Esophagus muscularis mucosa (tissue), 4 donors: Measurements from ENCODE around the gene ZBTB38. TPM values are rescaled to one million over a fixed set of nuclear protein-coding genes. Genes with fewer than 3 reads are reported as not detected.

ENCODE experiments used
- DNase-seq: peaks from one replicate; pipeline ENCODE4 v3.0.0-alpha.2; 2017; ENCODE audit errors: extremely low spot score
- H3K27ac ChIP-seq, 4 donors: fragments of 200-600 bp; sonication (generic); replicated peaks in 1 of 4; 1 replicate in 3 of 4; 2 replicates in 1 of 4; pipeline ENCODE4 v1.5.1; 2016 to 2019; ENCODE audit warnings: mild to moderate bottlenecking in 1 of 4
- H3K27me3 ChIP-seq, 4 donors: fragments of 200-600 bp; sonication (generic); one replicate each; pipeline versions ENCODE4 v1.5.1 to v1.6.0; 2016 to 2019
- H3K36me3 ChIP-seq, 4 donors: fragments of 200-600 bp; sonication (generic); one replicate each; pipeline ENCODE4 v1.5.1; 2016 to 2019
- H3K4me1 ChIP-seq, 4 donors: fragments of 200-600 bp; sonication (generic); one replicate each; pipeline ENCODE4 v1.5.1; 2016 to 2019
- H3K4me3 ChIP-seq, 4 donors: fragments of 200-600 bp; sonication (generic); 1 replicate in 2 of 4; 2 replicates in 2 of 4; pipeline ENCODE4 v1.5.1; 2016 to 2019; ENCODE audit warnings: mild to moderate bottlenecking in 4 of 4, moderate library complexity in 1 of 4
- H3K9me3 ChIP-seq, 4 donors: fragments of 200-600 bp; sonication (generic); 1 replicate in 3 of 4; 2 replicates in 1 of 4; pipeline ENCODE4 v1.5.1; 2016 to 2019
- EP300 ChIP-seq: sonication (generic); formaldehyde crosslinking; IDR thresholded peaks from one replicate; pipeline ENCODE4 v1.6.1; 2017; ENCODE audit warnings: antibody characterized with exemption
- POLR2A ChIP-seq: fragments of 450-650 bp; IDR thresholded peaks from one replicate; pipeline ENCODE4 v1.6.1; 2017; ENCODE audit warnings: antibody characterized with exemption, moderate library complexity, mild to moderate bottlenecking, low read depth
- POLR2AphosphoS5 ChIP-seq, 2 donors: sonication (generic); formaldehyde crosslinking; IDR thresholded peaks; one replicate each; pipeline ENCODE4 v1.6.1; 2017; ENCODE audit warnings: antibody characterized with exemption in 2 of 2
- WGBS: methylation state at CpG from one replicate; pipeline ENCODE4 v1.1.5; 2018; 5-methylcytosine and 5-hydroxymethylcytosine counted together
- intact Hi-C: fragments of 100-400 bp; cut with DNase I; formaldehyde crosslinking; loops from one replicate; pipeline ENCODE4 v1.15.1; 2023
- total RNA-seq, 4 donors: library from RNA; depleted of rRNA; stranded (reverse); fragments of >200 nt; gene quantifications; one replicate each; pipeline versions ENCODE4 v1.1.0 to v1.2.1, GENCODE V29; 2016
- TF ChIP-seq, protein P1 (sequence below), 3 experiments: fragments of 200-600 bp in 2 of 3; fragments of 450-650 bp in 1 of 3; sonication (generic) in 2 of 3; IDR thresholded peaks; one replicate each; pipeline ENCODE4 v1.5.1; 2017 to 2019; ENCODE audit warnings: antibody characterized with exemption in 3 of 3, mild to moderate bottlenecking in 2 of 3, moderate library complexity in 1 of 3

The ZBTB38 gene
- total RNA-seq, 4 donors from 2014 or later: 163 to 250 (median 203) TPM

DNA sequence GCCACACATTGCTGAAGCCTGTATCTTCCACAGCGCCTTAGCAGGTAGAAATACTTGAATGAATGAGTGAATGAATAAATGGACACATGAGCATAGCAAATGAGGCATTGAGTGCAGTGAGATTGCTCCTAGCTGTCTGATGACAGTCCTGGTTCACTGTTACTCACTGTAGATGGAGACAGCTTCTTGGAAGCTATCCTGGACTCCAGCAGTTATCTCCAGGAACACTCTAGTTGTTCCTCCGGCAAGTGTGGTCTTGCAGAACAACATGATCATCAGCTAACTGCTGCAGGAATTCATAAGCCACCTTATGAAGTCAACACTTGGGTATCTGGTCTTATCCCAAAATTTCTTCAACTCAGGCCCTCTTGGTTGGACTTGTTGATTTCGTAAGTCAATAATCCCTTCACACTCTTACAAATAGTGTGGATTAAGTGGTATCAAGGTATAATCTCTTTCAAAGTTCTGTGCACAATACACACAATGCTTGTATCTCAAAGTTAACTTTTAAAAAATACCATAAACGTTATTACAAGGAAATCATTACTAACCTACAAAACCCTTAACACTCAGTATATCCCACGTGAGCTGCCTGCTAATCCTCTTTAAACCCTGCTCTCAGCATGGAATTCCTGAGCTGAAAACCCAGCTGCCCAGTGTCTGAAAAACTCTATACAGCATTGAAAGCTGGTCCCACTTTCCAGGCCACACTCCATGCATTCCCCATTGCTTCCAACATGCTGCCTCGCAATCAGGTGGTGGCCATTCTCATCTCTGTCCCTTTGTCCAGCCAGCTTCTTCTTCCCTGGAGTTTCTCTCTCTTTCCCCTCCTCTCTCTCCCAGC is 14.4 kb upstream of the ZBTB38 start:
- TF ChIP-seq, protein P1, sequence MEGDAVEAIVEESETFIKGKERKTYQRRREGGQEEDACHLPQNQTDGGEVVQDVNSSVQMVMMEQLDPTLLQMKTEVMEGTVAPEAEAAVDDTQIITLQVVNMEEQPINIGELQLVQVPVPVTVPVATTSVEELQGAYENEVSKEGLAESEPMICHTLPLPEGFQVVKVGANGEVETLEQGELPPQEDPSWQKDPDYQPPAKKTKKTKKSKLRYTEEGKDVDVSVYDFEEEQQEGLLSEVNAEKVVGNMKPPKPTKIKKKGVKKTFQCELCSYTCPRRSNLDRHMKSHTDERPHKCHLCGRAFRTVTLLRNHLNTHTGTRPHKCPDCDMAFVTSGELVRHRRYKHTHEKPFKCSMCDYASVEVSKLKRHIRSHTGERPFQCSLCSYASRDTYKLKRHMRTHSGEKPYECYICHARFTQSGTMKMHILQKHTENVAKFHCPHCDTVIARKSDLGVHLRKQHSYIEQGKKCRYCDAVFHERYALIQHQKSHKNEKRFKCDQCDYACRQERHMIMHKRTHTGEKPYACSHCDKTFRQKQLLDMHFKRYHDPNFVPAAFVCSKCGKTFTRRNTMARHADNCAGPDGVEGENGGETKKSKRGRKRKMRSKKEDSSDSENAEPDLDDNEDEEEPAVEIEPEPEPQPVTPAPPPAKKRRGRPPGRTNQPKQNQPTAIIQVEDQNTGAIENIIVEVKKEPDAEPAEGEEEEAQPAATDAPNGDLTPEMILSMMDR (IDR thresholded peaks at IDR 0.05): no peak
- TF ChIP-seq EP300 (no peak), POLR2AphosphoS5 (IDR thresholded peaks at IDR 0.05) (no peak), POLR2A (no peak)
- no peaks in the 10 kb centered on the region for H3K36me3 ChIP-seq
- H3K4me3 ChIP-seq: no peak overlapping the region
- no peaks in the 10 kb centered on the region for H3K9me3 ChIP-seq
- H3K4me1 ChIP-seq: no peaks in the 10 kb centered on the region
- H3K27ac ChIP-seq: no peak overlapping the region
- DNase-seq: no peak
- 86% methylated on average over 6 of the region's 6 CpGs for WGBS
- no peaks in the 10 kb centered on the region for H3K27me3 ChIP-seq
- intact Hi-C loops: loop anchor here (10.0 kb wide), 1 partner anchor 211 kb away; no protein-coding TSS in a partner anchor

- no peaks in the 10 kb centered on the region for H3K27me3 ChIP-seq
- TF ChIP-seq POLR2A: no peak
- TF ChIP-seq EP300: no peak
- TF ChIP-seq POLR2AphosphoS5 (IDR thresholded peaks at IDR 0.05): no peak
- H3K4me3 ChIP-seq: no peak overlapping the region
- H3K9me3 ChIP-seq: no peaks in the 10 kb centered on the region
- no peaks in the 10 kb centered on the region for H3K36me3 ChIP-seq
- no peak for DNase-seq
- H3K4me1 ChIP-seq: no peaks in the 10 kb centered on the region
- no peak overlapping the region for H3K27ac ChIP-seq
- WGBS: 98% methylated on average over 3 of the region's 3 CpGs
- intact Hi-C loops: loop anchor here (10.0 kb wide), 1 partner anchor 210 kb away; no protein-coding TSS in a partner anchor
Observed at GRCh38 chr3:141354517-141354916, 13.8 kb upstream of the ZBTB38 start.

DNA sequence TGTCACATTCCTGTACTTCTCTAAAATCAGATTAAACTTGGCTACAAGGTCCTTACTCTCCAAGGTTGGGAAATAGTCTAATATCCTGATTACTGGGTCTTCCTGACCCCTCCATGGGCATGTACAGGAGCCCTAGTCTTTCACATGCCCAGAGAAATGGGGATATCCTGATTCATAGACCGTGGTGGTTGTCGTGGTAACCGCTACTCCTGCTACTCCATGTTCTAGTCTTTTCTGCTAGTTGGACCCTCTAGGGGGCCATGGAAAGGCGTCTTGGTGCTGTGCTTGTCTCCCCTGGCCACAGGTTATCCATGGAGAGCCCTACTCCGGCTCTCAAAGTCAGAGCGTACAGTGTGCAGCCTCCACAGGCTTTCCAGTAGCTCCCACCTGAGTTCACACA is 13.1 kb upstream of the ZBTB38 start:
- H3K36me3 ChIP-seq: no peaks in the 10 kb centered on the region
- TF ChIP-seq POLR2A (no peak), POLR2AphosphoS5 (IDR thresholded peaks at IDR 0.05) (no peak), EP300 (no peak)
- TF ChIP-seq, protein P1 (IDR thresholded peaks at IDR 0.05): no peak
- H3K9me3 ChIP-seq: no peaks in the 10 kb centered on the region
- H3K27ac ChIP-seq: no peak overlapping the region
- H3K27me3 ChIP-seq: no peaks in the 10 kb centered on the region
- no peaks in the 10 kb centered on the region for H3K4me1 ChIP-seq
- DNase-seq: no peak
- intact Hi-C loops: loop anchor here (5.0 to 10.0 kb wide), 2 partner anchors 43 to 210 kb away; no protein-coding TSS in a partner anchor
- H3K4me3 ChIP-seq: no peak overlapping the region
- 71% methylated on average over 3 of the region's 6 CpGs for WGBS

- H3K36me3 ChIP-seq: no peaks in the 10 kb centered on the region
- intact Hi-C loops: loop anchor here (5.0 to 10.0 kb wide), 2 partner anchors 44 to 209 kb away; no protein-coding TSS in a partner anchor
- WGBS: 85% methylated on average over 4 of the region's 4 CpGs
Observed at GRCh38 chr3:141356046-141356445, 12.3 kb upstream of the ZBTB38 start.

More at GRCh38 chr3:141356046-141356445, 12.3 kb upstream of the ZBTB38 start:
- Histone ChIP-seq H3K4me1 (peaks cover 2 to 5% (median 5%) of the 10 kb centered on the region in 4 donors), H3K4me3 (no peak overlapping the region), H3K27ac (no peak overlapping the region), H3K27me3 (no peaks in the 10 kb centered on the region), H3K9me3 (no peaks in the 10 kb centered on the region)
- TF ChIP-seq, protein P1 (IDR thresholded peaks at IDR 0.05): no peak
- no peak for TF ChIP-seq POLR2AphosphoS5 (IDR thresholded peaks at IDR 0.05)
- no peak for TF ChIP-seq EP300
- no peak for TF ChIP-seq POLR2A
- no peak for DNase-seq
